Ishikawa (cell line): ENCODE data around the gene ATP11A.

ENCODE experiments used
- CEBPB ChIP-seq: IDR thresholded peaks from 2 replicates; pipeline ENCODE4 v1.6.1; 2012
- CREB1 ChIP-seq: IDR thresholded peaks from 2 replicates; pipeline ENCODE4 v1.6.1; 2012; ENCODE audit warnings: low read depth
- EGR1 ChIP-seq: IDR thresholded peaks from 2 replicates; pipeline ENCODE4 v1.6.1; 2012
- EP300 ChIP-seq: IDR thresholded peaks from 2 replicates; pipeline ENCODE4 v1.6.1; 2012; ENCODE audit warnings: borderline replicate concordance
- FOXM1 ChIP-seq: IDR thresholded peaks from 2 replicates; pipeline ENCODE4 v1.6.1; 2012; ENCODE audit warnings: low read depth, borderline replicate concordance
- MAX ChIP-seq: IDR thresholded peaks from 2 replicates; pipeline ENCODE4 v1.6.1; 2012
- NFIC ChIP-seq: IDR thresholded peaks from 2 replicates; pipeline ENCODE4 v1.6.1; 2012
- RAD21 ChIP-seq: IDR thresholded peaks from 2 replicates; pipeline ENCODE4 v1.6.1; 2012; ENCODE audit warnings: low read depth
- REST ChIP-seq: IDR thresholded peaks from 2 replicates; pipeline ENCODE4 v1.6.1; 2012; ENCODE audit warnings: low read depth, mild to moderate bottlenecking
- TAF1 ChIP-seq: IDR thresholded peaks from 2 replicates; pipeline ENCODE4 v1.6.1; 2012; ENCODE audit warnings: low read depth, mild to moderate bottlenecking
- TEAD4 ChIP-seq: IDR thresholded peaks from 2 replicates; pipeline ENCODE4 v1.6.1; 2012
- USF1 ChIP-seq: IDR thresholded peaks from 2 replicates; pipeline ENCODE4 v1.6.1; 2012
- YY1 ChIP-seq: IDR thresholded peaks from 2 replicates; pipeline ENCODE4 v1.6.1; 2012; ENCODE audit warnings: low read depth

- TF ChIP-seq MAX, result no peak
- no peak for TF ChIP-seq EP300
- no peak for TF ChIP-seq FOXM1
- no peak for TF ChIP-seq CREB1
- no peak for TF ChIP-seq TAF1
- TF ChIP-seq YY1, result no peak
- TF ChIP-seq REST, result no peak
- TF ChIP-seq USF1, result no peak
- TF ChIP-seq CEBPB, result no peak
- no peak for TF ChIP-seq NFIC
- no peak for TF ChIP-seq TEAD4
- no peak for TF ChIP-seq RAD21
- no peak for TF ChIP-seq EGR1
These were observed 31.6 kb downstream of the ATP11A start for GRCh38 chr13:112721198-112722104.
